Measurements from ENCODE around the gene GAB2. TPM values are rescaled to one million over a fixed set of nuclear protein-coding genes. Genes with fewer than 3 reads are reported as not detected.

The GAB2 gene
- total RNA-seq, 2 experiments from 2014 or later: 10.7 to 11.9 TPM

GRCh38 chr11:78227921-78228320 is 189.7 kb downstream of the GAB2 start:
- Mint-ChIP-seq H3K4me1 (ENCODE audit: low read depth) (peaks cover 15% of the 10 kb centered on the region), H3K4me3 (no peak overlapping the region), H3K27me3 (no peaks in the 10 kb centered on the region), H3K27ac (no peak overlapping the region), H3K9me3 (no peaks in the 10 kb centered on the region), H3K36me3 (ENCODE audit: low read depth) (no peaks in the 10 kb centered on the region)
- POLR2A ChIA-PET: no interaction called here
- Histone ChIP-seq H3K27ac (ENCODE audit: low read depth in 1 of 2, low read length in 2 of 2) (no peak overlapping the region), H3K27me3 (ENCODE audit: control insufficient read depth in 1 of 2, insufficient read depth in 2 of 2, low read length in 2 of 2) (no peaks in the 10 kb centered on the region), H3K4me3 (ENCODE audit: low read length) (no peak overlapping the region), H3K4me1 (ENCODE audit: insufficient read depth, low read length) (peaks cover 3% of the 10 kb centered on the region), H3K9me3 (ENCODE audit: control insufficient read depth in 1 of 2, insufficient read depth in 1 of 2, low read length in 2 of 2) (no peaks in the 10 kb centered on the region), H3K36me3 (ENCODE audit: insufficient read depth, low read length) (peaks cover 3% of the 10 kb centered on the region)
- DNase-seq (no peak), ATAC-seq (ENCODE audit: poor library complexity) (no peak)
- TF ChIP-seq CTCF (IDR thresholded peaks at IDR 0.05): no peak
- intact Hi-C loops (cut with DNase I, micrococcal nuclease): loop anchor here in 1 of 2 experiments (2.0 kb wide), 1 partner anchor 337 kb away; no protein-coding TSS in a partner anchor
- CTCF ChIA-PET: interaction anchor here (0.6 to 1.6 kb wide), 10 partner anchors 9 to 666 kb away, joined by 3 to 6 read pairs (median 4); no protein-coding TSS in a partner anchor

- H3K27ac ChIP-seq (ENCODE audit: low read depth in 1 of 2, low read length in 2 of 2): no peak overlapping the region
- H3K36me3 ChIP-seq (ENCODE audit: insufficient read depth, low read length): peaks cover 3% of the 10 kb centered on the region
- ChIA-PET CTCF (interaction anchor here (0.6 to 1.6 kb wide), 3 partner anchors 12 to 665 kb away, joined by 3 to 5 read pairs (median 4); no protein-coding TSS in a partner anchor), POLR2A (no interaction called here)
- H3K4me1 ChIP-seq (ENCODE audit: insufficient read depth, low read length): peaks cover 3% of the 10 kb centered on the region
- no peak for ATAC-seq (ENCODE audit: poor library complexity)
- no peak for DNase-seq
- Mint-ChIP-seq H3K27ac (no peak overlapping the region), H3K9me3 (no peaks in the 10 kb centered on the region), H3K4me3 (no peak overlapping the region), H3K4me1 (ENCODE audit: low read depth) (peaks cover 15% of the 10 kb centered on the region), H3K36me3 (ENCODE audit: low read depth) (no peaks in the 10 kb centered on the region), H3K27me3 (no peaks in the 10 kb centered on the region)
- no peak for TF ChIP-seq CTCF (IDR thresholded peaks at IDR 0.05)
- H3K9me3 ChIP-seq (ENCODE audit: control insufficient read depth in 1 of 2, insufficient read depth in 1 of 2, low read length in 2 of 2): no peaks in the 10 kb centered on the region
- intact Hi-C loops (cut with DNase I, micrococcal nuclease): loop anchor here in 1 of 2 experiments (2.0 kb wide), 1 partner anchor 338 kb away; no protein-coding TSS in a partner anchor
- no peak overlapping the region for H3K4me3 ChIP-seq (ENCODE audit: low read length)
- H3K27me3 ChIP-seq (ENCODE audit: control insufficient read depth in 1 of 2, insufficient read depth in 2 of 2, low read length in 2 of 2): no peaks in the 10 kb centered on the region
These were observed 190.6 kb downstream of the GAB2 start for GRCh38 chr11:78226684-78227680.

DNA sequence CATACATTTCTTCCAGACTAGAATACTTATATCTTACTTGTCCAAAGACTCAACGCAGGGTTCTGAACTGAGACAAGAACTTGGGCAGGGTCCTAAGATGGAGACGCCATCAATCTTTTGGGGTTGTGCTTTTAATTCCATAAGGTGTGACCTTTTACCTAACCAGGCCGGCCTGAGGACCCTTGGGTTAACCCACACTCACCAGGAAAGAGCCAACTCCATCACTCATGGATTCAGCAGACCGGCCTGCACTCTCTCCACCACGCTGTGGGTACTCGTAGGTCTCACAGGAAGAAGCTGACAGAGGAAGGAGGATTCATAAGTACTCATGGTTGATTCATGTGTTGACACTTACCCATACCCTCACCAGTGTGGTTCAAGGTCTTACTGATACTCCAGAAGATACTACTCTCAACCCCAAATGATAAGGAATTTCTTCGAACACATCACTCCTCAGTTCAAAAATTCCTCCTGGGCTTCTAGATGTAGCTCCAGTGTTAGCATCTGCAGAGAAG is 192.7 kb downstream of the GAB2 start:
- Mint-ChIP-seq H3K4me1 (ENCODE audit: low read depth) (peaks cover 9% of the 10 kb centered on the region), H3K36me3 (ENCODE audit: low read depth) (no peaks in the 10 kb centered on the region), H3K9me3 (no peaks in the 10 kb centered on the region), H3K4me3 (no peak overlapping the region), H3K27ac (no peak overlapping the region), H3K27me3 (no peaks in the 10 kb centered on the region)
- H3K9me3 ChIP-seq (ENCODE audit: control insufficient read depth in 1 of 2, insufficient read depth in 1 of 2, low read length in 2 of 2): no peaks in the 10 kb centered on the region
- H3K4me1 ChIP-seq (ENCODE audit: insufficient read depth, low read length): peaks cover 3% of the 10 kb centered on the region
- intact Hi-C loops (cut with DNase I, micrococcal nuclease): no loop called here
- TF ChIP-seq CTCF (IDR thresholded peaks at IDR 0.05): no peak
- ChIA-PET POLR2A (no interaction called here), CTCF (no interaction called here)
- peaks cover 9% of the 10 kb centered on the region for H3K36me3 ChIP-seq (ENCODE audit: insufficient read depth, low read length)
- H3K4me3 ChIP-seq (ENCODE audit: low read length): no peak overlapping the region
- H3K27ac ChIP-seq (ENCODE audit: low read depth in 1 of 2, low read length in 2 of 2): no peak overlapping the region
- ATAC-seq (ENCODE audit: poor library complexity): no peak
- no peak for DNase-seq
- no peaks in the 10 kb centered on the region for H3K27me3 ChIP-seq (ENCODE audit: control insufficient read depth in 1 of 2, insufficient read depth in 2 of 2, low read length in 2 of 2)

All from CD4-positive, alpha-beta T cell (primary cell).